T-helper 9 cell (primary cell): ENCODE results near the gene NSG2.
"Not testable (repeated sequence)": the region's sequence is repeated elsewhere in the genome, so short reads cannot be mapped to it uniquely, and the experiment has no call there.

Experiments used
- DNase-seq: peaks from one replicate; pipeline ENCODE4 v3.0.0-alpha.2; 2020
- total RNA-seq, 2 donors: gene quantifications; one replicate each; lab custom pipeline; 2026; lab: John Stamatoyannopoulos, UW

NSG2 gene
- 0 reads per million in 2 donors for total RNA-seq

GRCh38 chr5:174045470-174046025 lies at the start of gene NSG2:
Gene NSG2, plus strand, starts transcription at chr5:174045706. Its CDS starts 1,050 bp downstream, at chr5:174046756.
- DNase-seq = no peak

GRCh38 chr5:173997331-173997730 lies 48.2 kb upstream of the NSG2 start:
- no peak for DNase-seq

GRCh38 chr5:173998531-173998930 lies 47.0 kb upstream of the NSG2 start:
- DNase-seq = no peak

GRCh38 chr5:174000076-174000475 lies 45.4 kb upstream of the NSG2 start:
- no peak for DNase-seq

GRCh38 chr5:174003795-174004194 lies 41.7 kb upstream of the NSG2 start:
- no peak for DNase-seq

- DNase-seq = no peak
These were observed 36.6 kb upstream of the NSG2 start for GRCh38 chr5:174008922-174009321.

- no peak for DNase-seq
These were observed 35.1 kb upstream of the NSG2 start for GRCh38 chr5:174010365-174010764.

- no peak for DNase-seq
These were observed 34.1 kb upstream of the NSG2 start for GRCh38 chr5:174011441-174011840.

- not testable (repeated sequence) for DNase-seq
These were observed 25.2 kb upstream of the NSG2 start for GRCh38 chr5:174020069-174020927.

GRCh38 chr5:174020928-174021304 lies 24.6 kb upstream of the NSG2 start:
- no peak for DNase-seq

GRCh38 chr5:174022384-174023095 lies 23.0 kb upstream of the NSG2 start:
- DNase-seq = no peak

GRCh38 chr5:174030286-174030685 lies 15.2 kb upstream of the NSG2 start:
- no peak for DNase-seq

- no peak for DNase-seq
These were observed 846 bp upstream of the NSG2 start for GRCh38 chr5:174044466-174045254.

GRCh38 chr5:174046558-174046957 lies 1.1 kb downstream of the NSG2 start:
- no peak for DNase-seq

GRCh38 chr5:174047472-174048099 lies 2.1 kb downstream of the NSG2 start:
- no peak for DNase-seq

- DNase-seq = no peak
These were observed 7.1 kb downstream of the NSG2 start for GRCh38 chr5:174052636-174053035.

- no peak for DNase-seq
These were observed 8.4 kb downstream of the NSG2 start for GRCh38 chr5:174053905-174054304.

- DNase-seq = no peak
These were observed 10.8 kb downstream of the NSG2 start for GRCh38 chr5:174056064-174056847.

GRCh38 chr5:174057206-174057605 lies 11.7 kb downstream of the NSG2 start:
- no peak for DNase-seq

- DNase-seq = no peak
These were observed 13.1 kb downstream of the NSG2 start for GRCh38 chr5:174058433-174059122.

- DNase-seq = no peak
These were observed 13.7 kb downstream of the NSG2 start for GRCh38 chr5:174059247-174059646.
